GM23338 (cell line): Measurements from ENCODE around the gene ST6GALNAC1.

Source experiments
- CREB1 ChIP-seq: fragments of 250-450 bp; sonication (Bioruptor Pico); IDR thresholded peaks from 2 replicates; pipeline ENCODE4 v1.5.0; 2020; ENCODE audit warnings: low read depth, mild to moderate bottlenecking, moderate library complexity
- EZH2 ChIP-seq: fragments of 200-600 bp; sonication (generic); IDR thresholded peaks from one replicate; pipeline ENCODE4 v1.8.0; 2017; ENCODE audit warnings: antibody characterized with exemption, mild to moderate bottlenecking, low read depth; ENCODE audit not compliant: unreplicated experiment
- EZH2phosphoT487 ChIP-seq: fragments of 200-600 bp; sonication (generic); IDR thresholded peaks from one replicate; pipeline ENCODE4 v1.8.1; 2018; ENCODE audit warnings: antibody characterized with exemption; ENCODE audit not compliant: unreplicated experiment
- JUNB ChIP-seq: IDR thresholded peaks from one replicate; pipeline ENCODE4 v1.6.1; 2016; ENCODE audit warnings: antibody characterized with exemption; ENCODE audit not compliant: unreplicated experiment
- NANOG ChIP-seq: IDR thresholded peaks from 2 replicates; pipeline ENCODE4 v1.6.1; 2016; ENCODE audit warnings: antibody characterized with exemption, borderline replicate concordance
- POLR2AphosphoS5 ChIP-seq: IDR thresholded peaks from 2 replicates; pipeline ENCODE4 v1.6.1; 2016; ENCODE audit warnings: antibody characterized with exemption, low read depth
- ZNF331 ChIP-seq: fragments of 250-450 bp; sonication (Bioruptor Pico); IDR thresholded peaks from 2 replicates; pipeline ENCODE4 v1.5.0; 2020; ENCODE audit warnings: low read depth, mild to moderate bottlenecking, moderate library complexity
- TF ChIP-seq, protein P1 (sequence below), 2 experiments: fragments of 200-600 bp in 1 of 2; sonication (generic) in 1 of 2; conservative IDR thresholded peaks; 2 replicates each; pipeline versions ENCODE4 v1.5.1 to v1.6.1; 2016 to 2017; ENCODE audit warnings: antibody characterized with exemption in 2 of 2, low read depth in 2 of 2, mild to moderate bottlenecking in 2 of 2, moderate library complexity in 1 of 2
- TF ChIP-seq, protein P2 (sequence below): IDR thresholded peaks from one replicate; pipeline ENCODE4 v1.6.1; 2018; ENCODE audit warnings: antibody characterized with exemption; ENCODE audit not compliant: unreplicated experiment
- TF ChIP-seq, protein P3 (sequence below): fragments of 250-450 bp; sonication (Bioruptor Pico); IDR thresholded peaks from 2 replicates; pipeline ENCODE4 v1.5.0; 2020; ENCODE audit warnings: mild to moderate bottlenecking, moderate library complexity
- TF ChIP-seq, protein P4 (sequence below): IDR thresholded peaks from 2 replicates; pipeline ENCODE4 v1.6.1; 2016; ENCODE audit warnings: antibody characterized with exemption

DNA sequence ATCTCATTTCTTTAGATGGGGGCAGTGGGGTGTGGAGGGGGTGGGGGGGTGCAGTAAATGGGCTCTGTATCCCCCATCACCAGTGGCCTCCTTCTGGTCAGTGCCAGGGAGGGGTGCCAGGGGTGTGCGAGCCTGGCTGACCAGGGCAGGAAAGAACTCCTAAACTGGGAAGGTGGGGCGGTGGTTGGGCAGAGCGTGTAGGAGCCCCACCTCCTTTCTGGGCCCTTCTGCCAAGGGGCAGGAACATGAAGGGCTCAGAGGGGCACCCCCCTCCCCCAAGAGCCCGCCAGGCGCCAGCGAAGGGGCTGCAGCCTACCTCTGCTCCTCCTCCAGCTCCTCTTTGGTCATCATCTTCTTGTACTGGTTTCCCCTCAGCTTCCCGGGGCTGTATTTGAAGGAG lies 41.2 kb upstream of the ST6GALNAC1 start:
- TF ChIP-seq, protein P1, sequence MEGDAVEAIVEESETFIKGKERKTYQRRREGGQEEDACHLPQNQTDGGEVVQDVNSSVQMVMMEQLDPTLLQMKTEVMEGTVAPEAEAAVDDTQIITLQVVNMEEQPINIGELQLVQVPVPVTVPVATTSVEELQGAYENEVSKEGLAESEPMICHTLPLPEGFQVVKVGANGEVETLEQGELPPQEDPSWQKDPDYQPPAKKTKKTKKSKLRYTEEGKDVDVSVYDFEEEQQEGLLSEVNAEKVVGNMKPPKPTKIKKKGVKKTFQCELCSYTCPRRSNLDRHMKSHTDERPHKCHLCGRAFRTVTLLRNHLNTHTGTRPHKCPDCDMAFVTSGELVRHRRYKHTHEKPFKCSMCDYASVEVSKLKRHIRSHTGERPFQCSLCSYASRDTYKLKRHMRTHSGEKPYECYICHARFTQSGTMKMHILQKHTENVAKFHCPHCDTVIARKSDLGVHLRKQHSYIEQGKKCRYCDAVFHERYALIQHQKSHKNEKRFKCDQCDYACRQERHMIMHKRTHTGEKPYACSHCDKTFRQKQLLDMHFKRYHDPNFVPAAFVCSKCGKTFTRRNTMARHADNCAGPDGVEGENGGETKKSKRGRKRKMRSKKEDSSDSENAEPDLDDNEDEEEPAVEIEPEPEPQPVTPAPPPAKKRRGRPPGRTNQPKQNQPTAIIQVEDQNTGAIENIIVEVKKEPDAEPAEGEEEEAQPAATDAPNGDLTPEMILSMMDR (conservative IDR thresholded peaks at IDR 0.05; ENCODE audit: low read depth in 2 of 2), result no peak
- TF ChIP-seq, protein P2, sequence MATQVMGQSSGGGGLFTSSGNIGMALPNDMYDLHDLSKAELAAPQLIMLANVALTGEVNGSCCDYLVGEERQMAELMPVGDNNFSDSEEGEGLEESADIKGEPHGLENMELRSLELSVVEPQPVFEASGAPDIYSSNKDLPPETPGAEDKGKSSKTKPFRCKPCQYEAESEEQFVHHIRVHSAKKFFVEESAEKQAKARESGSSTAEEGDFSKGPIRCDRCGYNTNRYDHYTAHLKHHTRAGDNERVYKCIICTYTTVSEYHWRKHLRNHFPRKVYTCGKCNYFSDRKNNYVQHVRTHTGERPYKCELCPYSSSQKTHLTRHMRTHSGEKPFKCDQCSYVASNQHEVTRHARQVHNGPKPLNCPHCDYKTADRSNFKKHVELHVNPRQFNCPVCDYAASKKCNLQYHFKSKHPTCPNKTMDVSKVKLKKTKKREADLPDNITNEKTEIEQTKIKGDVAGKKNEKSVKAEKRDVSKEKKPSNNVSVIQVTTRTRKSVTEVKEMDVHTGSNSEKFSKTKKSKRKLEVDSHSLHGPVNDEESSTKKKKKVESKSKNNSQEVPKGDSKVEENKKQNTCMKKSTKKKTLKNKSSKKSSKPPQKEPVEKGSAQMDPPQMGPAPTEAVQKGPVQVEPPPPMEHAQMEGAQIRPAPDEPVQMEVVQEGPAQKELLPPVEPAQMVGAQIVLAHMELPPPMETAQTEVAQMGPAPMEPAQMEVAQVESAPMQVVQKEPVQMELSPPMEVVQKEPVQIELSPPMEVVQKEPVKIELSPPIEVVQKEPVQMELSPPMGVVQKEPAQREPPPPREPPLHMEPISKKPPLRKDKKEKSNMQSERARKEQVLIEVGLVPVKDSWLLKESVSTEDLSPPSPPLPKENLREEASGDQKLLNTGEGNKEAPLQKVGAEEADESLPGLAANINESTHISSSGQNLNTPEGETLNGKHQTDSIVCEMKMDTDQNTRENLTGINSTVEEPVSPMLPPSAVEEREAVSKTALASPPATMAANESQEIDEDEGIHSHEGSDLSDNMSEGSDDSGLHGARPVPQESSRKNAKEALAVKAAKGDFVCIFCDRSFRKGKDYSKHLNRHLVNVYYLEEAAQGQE, result no peak
- no peak for TF ChIP-seq EZH2
- TF ChIP-seq CREB1 (CRISPR knock-in tag), result no peak
- TF ChIP-seq EZH2phosphoT487, result no peak
- TF ChIP-seq JUNB, result no peak
- TF ChIP-seq, protein P3, sequence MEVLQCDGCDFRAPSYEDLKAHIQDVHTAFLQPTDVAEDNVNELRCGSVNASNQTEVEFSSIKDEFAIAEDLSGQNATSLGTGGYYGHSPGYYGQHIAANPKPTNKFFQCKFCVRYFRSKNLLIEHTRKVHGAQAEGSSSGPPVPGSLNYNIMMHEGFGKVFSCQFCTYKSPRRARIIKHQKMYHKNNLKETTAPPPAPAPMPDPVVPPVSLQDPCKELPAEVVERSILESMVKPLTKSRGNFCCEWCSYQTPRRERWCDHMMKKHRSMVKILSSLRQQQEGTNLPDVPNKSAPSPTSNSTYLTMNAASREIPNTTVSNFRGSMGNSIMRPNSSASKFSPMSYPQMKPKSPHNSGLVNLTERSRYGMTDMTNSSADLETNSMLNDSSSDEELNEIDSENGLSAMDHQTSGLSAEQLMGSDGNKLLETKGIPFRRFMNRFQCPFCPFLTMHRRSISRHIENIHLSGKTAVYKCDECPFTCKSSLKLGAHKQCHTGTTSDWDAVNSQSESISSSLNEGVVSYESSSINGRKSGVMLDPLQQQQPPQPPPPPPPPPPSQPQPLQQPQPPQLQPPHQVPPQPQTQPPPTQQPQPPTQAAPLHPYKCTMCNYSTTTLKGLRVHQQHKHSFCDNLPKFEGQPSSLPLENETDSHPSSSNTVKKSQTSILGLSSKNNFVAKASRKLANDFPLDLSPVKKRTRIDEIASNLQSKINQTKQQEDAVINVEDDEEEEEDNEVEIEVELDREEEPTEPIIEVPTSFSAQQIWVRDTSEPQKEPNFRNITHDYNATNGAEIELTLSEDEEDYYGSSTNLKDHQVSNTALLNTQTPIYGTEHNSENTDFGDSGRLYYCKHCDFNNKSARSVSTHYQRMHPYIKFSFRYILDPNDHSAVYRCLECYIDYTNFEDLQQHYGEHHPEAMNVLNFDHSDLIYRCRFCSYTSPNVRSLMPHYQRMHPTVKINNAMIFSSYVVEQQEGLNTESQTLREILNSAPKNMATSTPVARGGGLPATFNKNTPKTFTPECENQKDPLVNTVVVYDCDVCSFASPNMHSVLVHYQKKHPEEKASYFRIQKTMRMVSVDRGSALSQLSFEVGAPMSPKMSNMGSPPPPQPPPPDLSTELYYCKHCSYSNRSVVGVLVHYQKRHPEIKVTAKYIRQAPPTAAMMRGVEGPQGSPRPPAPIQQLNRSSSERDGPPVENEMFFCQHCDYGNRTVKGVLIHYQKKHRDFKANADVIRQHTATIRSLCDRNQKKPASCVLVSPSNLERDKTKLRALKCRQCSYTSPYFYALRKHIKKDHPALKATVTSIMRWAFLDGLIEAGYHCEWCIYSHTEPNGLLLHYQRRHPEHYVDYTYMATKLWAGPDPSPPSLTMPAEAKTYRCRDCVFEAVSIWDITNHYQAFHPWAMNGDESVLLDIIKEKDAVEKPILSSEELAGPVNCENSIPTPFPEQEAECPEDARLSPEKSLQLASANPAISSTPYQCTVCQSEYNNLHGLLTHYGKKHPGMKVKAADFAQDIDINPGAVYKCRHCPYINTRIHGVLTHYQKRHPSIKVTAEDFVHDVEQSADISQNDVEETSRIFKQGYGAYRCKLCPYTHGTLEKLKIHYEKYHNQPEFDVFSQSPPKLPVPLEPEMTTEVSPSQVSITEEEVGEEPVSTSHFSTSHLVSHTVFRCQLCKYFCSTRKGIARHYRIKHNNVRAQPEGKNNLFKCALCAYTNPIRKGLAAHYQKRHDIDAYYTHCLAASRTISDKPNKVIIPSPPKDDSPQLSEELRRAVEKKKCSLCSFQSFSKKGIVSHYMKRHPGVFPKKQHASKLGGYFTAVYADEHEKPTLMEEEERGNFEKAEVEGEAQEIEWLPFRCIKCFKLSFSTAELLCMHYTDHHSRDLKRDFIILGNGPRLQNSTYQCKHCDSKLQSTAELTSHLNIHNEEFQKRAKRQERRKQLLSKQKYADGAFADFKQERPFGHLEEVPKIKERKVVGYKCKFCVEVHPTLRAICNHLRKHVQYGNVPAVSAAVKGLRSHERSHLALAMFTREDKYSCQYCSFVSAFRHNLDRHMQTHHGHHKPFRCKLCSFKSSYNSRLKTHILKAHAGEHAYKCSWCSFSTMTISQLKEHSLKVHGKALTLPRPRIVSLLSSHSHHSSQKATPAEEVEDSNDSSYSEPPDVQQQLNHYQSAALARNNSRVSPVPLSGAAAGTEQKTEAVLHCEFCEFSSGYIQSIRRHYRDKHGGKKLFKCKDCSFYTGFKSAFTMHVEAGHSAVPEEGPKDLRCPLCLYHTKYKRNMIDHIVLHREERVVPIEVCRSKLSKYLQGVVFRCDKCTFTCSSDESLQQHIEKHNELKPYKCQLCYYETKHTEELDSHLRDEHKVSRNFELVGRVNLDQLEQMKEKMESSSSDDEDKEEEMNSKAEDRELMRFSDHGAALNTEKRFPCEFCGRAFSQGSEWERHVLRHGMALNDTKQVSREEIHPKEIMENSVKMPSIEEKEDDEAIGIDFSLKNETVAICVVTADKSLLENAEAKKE (CRISPR knock-in tag), result no peak
- no peak for TF ChIP-seq ZNF331 (CRISPR knock-in tag)
- no peak for TF ChIP-seq POLR2AphosphoS5
- TF ChIP-seq, protein P4, sequence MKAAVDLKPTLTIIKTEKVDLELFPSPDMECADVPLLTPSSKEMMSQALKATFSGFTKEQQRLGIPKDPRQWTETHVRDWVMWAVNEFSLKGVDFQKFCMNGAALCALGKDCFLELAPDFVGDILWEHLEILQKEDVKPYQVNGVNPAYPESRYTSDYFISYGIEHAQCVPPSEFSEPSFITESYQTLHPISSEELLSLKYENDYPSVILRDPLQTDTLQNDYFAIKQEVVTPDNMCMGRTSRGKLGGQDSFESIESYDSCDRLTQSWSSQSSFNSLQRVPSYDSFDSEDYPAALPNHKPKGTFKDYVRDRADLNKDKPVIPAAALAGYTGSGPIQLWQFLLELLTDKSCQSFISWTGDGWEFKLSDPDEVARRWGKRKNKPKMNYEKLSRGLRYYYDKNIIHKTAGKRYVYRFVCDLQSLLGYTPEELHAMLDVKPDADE, result no peak
- no peak for TF ChIP-seq NANOG
